ENCODE measurements around the gene NLGN4X. TPM values are rescaled to one million over a fixed set of nuclear protein-coding genes. Genes with fewer than 3 reads are reported as not detected.

The NLGN4X gene
- total RNA-seq, 1 experiment from 2014 or later: 44.3 TPM

GRCh38 chrX:6005856-6006255 lies 222.8 kb downstream of the NLGN4X start:
- Histone ChIP-seq H3K9me3 (ENCODE audit: low read depth, low read length, poor library complexity, severe bottlenecking) (peaks cover 10% of the 10 kb centered on the region), H3K36me3 (ENCODE audit: insufficient read depth, low read length, poor library complexity, severe bottlenecking) (no peaks in the 10 kb centered on the region), H3K4me1 (ENCODE audit: insufficient read depth, low read length, poor library complexity, severe bottlenecking) (peaks cover 55% of the 10 kb centered on the region), H3K27me3 (replicated peaks; ENCODE audit: insufficient read depth, low read depth, low read length, poor library complexity) (no peaks in the 10 kb centered on the region), H3K27ac (ENCODE audit: low read depth, low read length, poor library complexity, severe bottlenecking) (peak overlapping the region; percentile 85), H3K4me3 (ENCODE audit: low read depth, low read length, poor library complexity, severe bottlenecking) (no peak overlapping the region)
- ChIA-PET POLR2A (ENCODE audit: low non-redundant PET) (no interaction called here), CTCF (no interaction called here)
- no peak for TF ChIP-seq CTCF (conservative IDR thresholded peaks at IDR 0.05; ENCODE audit: low read depth, low read length)
- intact Hi-C loops (cut with micrococcal nuclease; ENCODE audit: unreplicated experiment): loop anchor here (2.0 to 10.0 kb wide), 2 partner anchors 253 to 731 kb away; no protein-coding TSS in a partner anchor
- DNase-seq (ENCODE audit: low spot score): peak; percentile 65
- no TSS peak for BruUV-seq (replicated peaks)

- peaks cover 57% of the 10 kb centered on the region for H3K4me1 ChIP-seq (ENCODE audit: insufficient read depth, low read length, poor library complexity, severe bottlenecking)
- POLR2A ChIA-PET (ENCODE audit: low non-redundant PET): no interaction called here
- no TSS peak for BruUV-seq (replicated peaks)
- peaks cover 5% of the 10 kb centered on the region for H3K9me3 ChIP-seq (ENCODE audit: low read depth, low read length, poor library complexity, severe bottlenecking)
- intact Hi-C loops (cut with micrococcal nuclease; ENCODE audit: unreplicated experiment): loop anchor here (2.0 to 10.0 kb wide), 2 partner anchors 252 to 730 kb away; no protein-coding TSS in a partner anchor
- H3K4me3 ChIP-seq (ENCODE audit: low read depth, low read length, poor library complexity, severe bottlenecking): no peak overlapping the region
- no peaks in the 10 kb centered on the region for H3K36me3 ChIP-seq (ENCODE audit: insufficient read depth, low read length, poor library complexity, severe bottlenecking)
- peak overlapping the region; percentile 85 for H3K27ac ChIP-seq (ENCODE audit: low read depth, low read length, poor library complexity, severe bottlenecking)
- CTCF ChIA-PET: no interaction called here
- H3K27me3 ChIP-seq (replicated peaks; ENCODE audit: insufficient read depth, low read depth, low read length, poor library complexity): no peaks in the 10 kb centered on the region
- TF ChIP-seq EZH2 (IDR thresholded peaks at IDR 0.05; ENCODE audit: borderline replicate concordance, low read depth, low read length, poor library complexity, severe bottlenecking): no peak
- peak; percentile 96 for DNase-seq (ENCODE audit: low spot score)
These were observed 224.1 kb downstream of the NLGN4X start for GRCh38 chrX:6004529-6004928.

- BruUV-seq (replicated peaks): no TSS peak
- H3K27me3 ChIP-seq (replicated peaks; ENCODE audit: insufficient read depth, low read depth, low read length, poor library complexity): no peaks in the 10 kb centered on the region
- intact Hi-C loops (cut with micrococcal nuclease; ENCODE audit: unreplicated experiment): loop anchor here (10.0 kb wide), 1 partner anchor 727 kb away; no protein-coding TSS in a partner anchor
- TF ChIP-seq EZH2 (IDR thresholded peaks at IDR 0.05; ENCODE audit: borderline replicate concordance, low read depth, low read length, poor library complexity, severe bottlenecking) (no peak), CTCF (conservative IDR thresholded peaks at IDR 0.05; ENCODE audit: low read depth, low read length) (no peak)
- ChIA-PET POLR2A (ENCODE audit: low non-redundant PET) (interaction anchor here (0.6 kb wide), 1 partner anchor 12 kb away, joined by 3 read pairs; no protein-coding TSS in a partner anchor), CTCF (no interaction called here)
- H3K27ac ChIP-seq (ENCODE audit: low read depth, low read length, poor library complexity, severe bottlenecking): peak overlapping the region; percentile 85
- H3K4me3 ChIP-seq (ENCODE audit: low read depth, low read length, poor library complexity, severe bottlenecking): no peak overlapping the region
- DNase-seq (ENCODE audit: low spot score): peak; percentile 37
- H3K36me3 ChIP-seq (ENCODE audit: insufficient read depth, low read length, poor library complexity, severe bottlenecking): no peaks in the 10 kb centered on the region
- peaks cover 70% of the 10 kb centered on the region for H3K4me1 ChIP-seq (ENCODE audit: insufficient read depth, low read length, poor library complexity, severe bottlenecking)
- no peaks in the 10 kb centered on the region for H3K9me3 ChIP-seq (ENCODE audit: low read depth, low read length, poor library complexity, severe bottlenecking)
These were observed 226.6 kb downstream of the NLGN4X start for GRCh38 chrX:6002056-6002455.

- no peak for TF ChIP-seq EZH2 (IDR thresholded peaks at IDR 0.05; ENCODE audit: borderline replicate concordance, low read depth, low read length, poor library complexity, severe bottlenecking)
- Histone ChIP-seq H3K27ac (ENCODE audit: low read depth, low read length, poor library complexity, severe bottlenecking) (no peak overlapping the region), H3K27me3 (replicated peaks; ENCODE audit: insufficient read depth, low read depth, low read length, poor library complexity) (no peaks in the 10 kb centered on the region), H3K36me3 (ENCODE audit: insufficient read depth, low read length, poor library complexity, severe bottlenecking) (no peaks in the 10 kb centered on the region), H3K9me3 (ENCODE audit: low read depth, low read length, poor library complexity, severe bottlenecking) (no peaks in the 10 kb centered on the region), H3K4me1 (ENCODE audit: insufficient read depth, low read length, poor library complexity, severe bottlenecking) (peaks cover 64% of the 10 kb centered on the region), H3K4me3 (ENCODE audit: low read depth, low read length, poor library complexity, severe bottlenecking) (no peak overlapping the region)
- DNase-seq (ENCODE audit: low spot score): peak; percentile 24
- CTCF ChIA-PET: interaction anchor here (0.7 kb wide), 1 partner anchor 188 kb away, joined by 3 read pairs; no protein-coding TSS in a partner anchor
- intact Hi-C loops (cut with micrococcal nuclease; ENCODE audit: unreplicated experiment): no loop called here
- no TSS peak for BruUV-seq (replicated peaks)
- POLR2A ChIA-PET (ENCODE audit: low non-redundant PET): no interaction called here
These were observed 229.8 kb downstream of the NLGN4X start for GRCh38 chrX:5998901-5999300.
